ENCODE measurements around the gene USP9X.
"Not testable (repeated sequence)": the region's sequence is repeated elsewhere in the genome, so short reads cannot be mapped to it uniquely, and the experiment has no call there.

USP9X gene

DNA sequence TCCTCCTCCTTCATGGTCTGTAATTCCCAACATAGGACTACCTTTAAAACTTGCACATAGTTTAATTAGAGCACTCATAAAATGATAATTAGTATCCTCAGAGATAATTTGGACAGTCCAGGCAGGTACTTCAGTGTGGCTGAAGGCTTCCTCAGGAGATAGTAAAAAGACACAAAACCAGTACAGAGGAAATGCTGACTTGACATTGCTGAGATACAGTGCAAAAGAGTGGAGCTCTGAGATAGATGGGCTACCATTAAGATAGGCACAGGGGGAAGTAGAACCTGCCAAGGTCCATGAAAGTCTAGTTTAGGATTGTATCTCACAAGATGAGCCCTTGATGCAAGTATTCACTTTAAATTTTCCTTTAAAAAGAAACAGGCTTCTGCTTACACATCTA, 91.0 kb downstream of the USP9X start:
- TF ChIP-seq POLR2AphosphoS5 (IDR thresholded peaks at IDR 0.05; ENCODE audit: low read depth, low read length) (no peak), TAF1 (IDR thresholded peaks at IDR 0.05; ENCODE audit: borderline replicate concordance, low read depth, low read length) (no peak), POLR2A (IDR thresholded peaks at IDR 0.05; ENCODE audit: low read depth, low read length) (no peak)

GRCh38 chrX:41177297-41177696, 92.1 kb downstream of the USP9X start:
- FAIRE-seq, result peak; percentile 80
- no peak for TF ChIP-seq POLR2AphosphoS5 (IDR thresholded peaks at IDR 0.05; ENCODE audit: low read depth, low read length)
- no peak for TF ChIP-seq TAF1 (IDR thresholded peaks at IDR 0.05; ENCODE audit: borderline replicate concordance, low read depth, low read length)
- TF ChIP-seq POLR2A (IDR thresholded peaks at IDR 0.05; ENCODE audit: low read depth, low read length), result no peak
- no peak for DNase-seq (ENCODE audit: insufficient read length)

More for the DNA sequence above, 91.0 kb downstream of the USP9X start:
- FAIRE-seq, result no peak
- DNase-seq (ENCODE audit: insufficient read length), result no peak

DNA sequence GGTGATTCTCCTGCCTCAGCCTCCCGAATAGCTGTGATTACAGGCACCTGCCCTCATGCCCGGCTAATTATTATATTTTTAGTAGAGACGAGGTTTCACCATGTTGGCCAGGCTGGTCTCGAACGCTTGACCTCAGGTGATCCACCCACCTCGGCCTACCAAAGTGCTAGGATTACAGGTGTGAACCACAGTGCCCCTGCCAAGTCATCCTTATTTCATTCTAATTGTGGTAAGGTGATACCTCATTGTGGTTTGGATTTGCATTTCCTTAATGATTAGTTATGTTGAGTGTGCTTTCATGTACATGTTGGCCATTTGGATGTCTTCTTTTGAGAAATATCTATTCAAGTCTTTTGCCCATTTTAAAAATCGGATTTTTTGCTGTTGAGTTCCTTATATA, 93.0 kb downstream of the USP9X start:
- DNase-seq (ENCODE audit: insufficient read length), result no peak
- no peak for TF ChIP-seq POLR2A (IDR thresholded peaks at IDR 0.05; ENCODE audit: low read depth, low read length)
- no peak for TF ChIP-seq POLR2AphosphoS5 (IDR thresholded peaks at IDR 0.05; ENCODE audit: low read depth, low read length)
- TF ChIP-seq TAF1 (IDR thresholded peaks at IDR 0.05; ENCODE audit: borderline replicate concordance, low read depth, low read length), result no peak
- no peak for FAIRE-seq

GRCh38 chrX:41180194-41180908, 95.1 kb downstream of the USP9X start:
- DNase-seq (ENCODE audit: insufficient read length) (peak; percentile 16), FAIRE-seq (peak; percentile 95)

GRCh38 chrX:41184312-41184711, 99.1 kb downstream of the USP9X start:
- DNase-seq (ENCODE audit: insufficient read length) (no peak), FAIRE-seq (peak; percentile 94)
- no peak for TF ChIP-seq POLR2AphosphoS5 (IDR thresholded peaks at IDR 0.05; ENCODE audit: low read depth, low read length)

More at GRCh38 chrX:41180194-41180908, 95.1 kb downstream of the USP9X start:
- no peak for TF ChIP-seq TAF1 (IDR thresholded peaks at IDR 0.05; ENCODE audit: borderline replicate concordance, low read depth, low read length)
- no peak for TF ChIP-seq POLR2AphosphoS5 (IDR thresholded peaks at IDR 0.05; ENCODE audit: low read depth, low read length)
- TF ChIP-seq POLR2A (IDR thresholded peaks at IDR 0.05; ENCODE audit: low read depth, low read length), result no peak

DNA sequence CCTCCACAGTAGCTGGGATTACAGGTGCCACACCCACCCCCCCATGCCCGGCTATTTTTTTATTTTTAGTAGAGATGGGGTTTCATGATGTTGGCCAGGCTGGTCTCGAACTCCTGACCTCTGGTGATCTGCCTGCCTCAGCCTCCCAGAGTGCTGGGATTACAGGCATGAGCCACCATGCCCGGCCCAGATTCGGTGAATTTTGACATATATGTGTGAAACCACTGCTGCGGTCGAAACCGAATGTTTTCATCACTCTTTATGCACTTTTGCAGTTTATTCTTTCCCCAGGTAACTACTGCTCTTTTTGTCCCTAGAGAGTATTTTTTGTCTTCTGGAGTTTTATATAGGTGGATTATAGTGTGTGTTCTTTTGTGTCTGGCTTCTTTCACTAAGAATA, 101.7 kb downstream of the USP9X start:
- DNase-seq (ENCODE audit: insufficient read length); FAIRE-seq: not testable (repeated sequence)

DNA sequence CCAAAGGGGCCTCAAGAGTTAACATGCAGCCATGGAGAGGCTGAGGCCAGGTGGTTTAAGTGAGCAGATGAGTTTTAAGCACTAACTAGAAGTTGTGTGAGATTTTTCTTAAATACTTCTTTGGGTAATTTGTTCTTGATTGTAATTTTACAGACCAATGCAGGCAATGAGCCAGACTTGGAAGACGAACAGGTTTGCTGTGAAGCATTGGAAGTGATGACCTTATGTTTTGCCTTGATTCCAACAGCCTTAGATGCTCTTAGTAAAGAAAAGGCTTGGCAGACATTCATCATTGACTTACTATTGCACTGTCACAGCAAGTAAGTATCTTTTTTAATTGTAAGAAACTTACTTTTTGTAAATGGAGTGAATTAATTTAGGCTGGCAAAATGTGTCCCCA, 103.9 kb downstream of the USP9X start:
- DNase-seq (ENCODE audit: insufficient read length) (no peak), FAIRE-seq (no peak)
- no peak for TF ChIP-seq POLR2A (IDR thresholded peaks at IDR 0.05; ENCODE audit: low read depth, low read length)
- no peak for TF ChIP-seq POLR2AphosphoS5 (IDR thresholded peaks at IDR 0.05; ENCODE audit: low read depth, low read length)
- no peak for TF ChIP-seq TAF1 (IDR thresholded peaks at IDR 0.05; ENCODE audit: borderline replicate concordance, low read depth, low read length)

DNA sequence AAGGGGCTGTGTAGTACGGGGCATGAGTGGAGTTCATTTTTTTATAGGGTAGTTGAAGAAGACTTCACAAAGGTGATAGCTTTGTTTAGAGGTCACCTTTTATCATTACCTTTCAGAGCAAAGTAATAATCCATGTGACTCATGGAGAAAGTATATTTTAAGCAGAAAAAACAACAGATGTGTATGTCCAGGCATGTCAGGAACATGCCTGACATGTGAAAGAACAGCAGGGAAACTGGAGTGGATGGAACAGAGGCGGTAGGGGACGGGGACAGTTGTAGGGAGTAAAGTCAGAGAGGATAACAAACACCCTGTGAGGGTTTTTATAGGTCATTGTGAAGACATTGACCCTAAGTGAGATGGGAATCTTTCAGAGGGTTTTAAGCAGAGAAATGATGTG, 107.6 kb downstream of the USP9X start:
- DNase-seq (ENCODE audit: insufficient read length) (no peak), FAIRE-seq (peak; percentile 53)
- TF ChIP-seq POLR2AphosphoS5 (IDR thresholded peaks at IDR 0.05; ENCODE audit: low read depth, low read length), result no peak
- no peak for TF ChIP-seq TAF1 (IDR thresholded peaks at IDR 0.05; ENCODE audit: borderline replicate concordance, low read depth, low read length)
- TF ChIP-seq POLR2A (IDR thresholded peaks at IDR 0.05; ENCODE audit: low read depth, low read length), result no peak

- no peak for FAIRE-seq
- TF ChIP-seq POLR2AphosphoS5 (IDR thresholded peaks at IDR 0.05; ENCODE audit: low read depth, low read length), result no peak
- TF ChIP-seq TAF1 (IDR thresholded peaks at IDR 0.05; ENCODE audit: borderline replicate concordance, low read depth, low read length), result no peak
- TF ChIP-seq POLR2A (IDR thresholded peaks at IDR 0.05; ENCODE audit: low read depth, low read length), result no peak
- DNase-seq (ENCODE audit: insufficient read length), result no peak
Observed at GRCh38 chrX:41198410-41198809, 113.2 kb downstream of the USP9X start.

- TF ChIP-seq POLR2AphosphoS5 (IDR thresholded peaks at IDR 0.05; ENCODE audit: low read depth, low read length), result no peak
- no peak for FAIRE-seq
- DNase-seq (ENCODE audit: insufficient read length), result no peak
Observed at GRCh38 chrX:41200785-41201184, 115.5 kb downstream of the USP9X start.

- FAIRE-seq (no peak), DNase-seq (ENCODE audit: insufficient read length) (no peak)
- no peak for TF ChIP-seq POLR2AphosphoS5 (IDR thresholded peaks at IDR 0.05; ENCODE audit: low read depth, low read length)
- TF ChIP-seq TAF1 (IDR thresholded peaks at IDR 0.05; ENCODE audit: borderline replicate concordance, low read depth, low read length), result no peak
- TF ChIP-seq POLR2A (IDR thresholded peaks at IDR 0.05; ENCODE audit: low read depth, low read length), result no peak
Observed at GRCh38 chrX:41209853-41210252, 124.6 kb downstream of the USP9X start.

GRCh38 chrX:41224605-41225004, 139.4 kb downstream of the USP9X start:
- DNase-seq (ENCODE audit: insufficient read length) (no peak), FAIRE-seq (no peak)
- TF ChIP-seq POLR2AphosphoS5 (IDR thresholded peaks at IDR 0.05; ENCODE audit: low read depth, low read length) (no peak), TAF1 (IDR thresholded peaks at IDR 0.05; ENCODE audit: borderline replicate concordance, low read depth, low read length) (no peak), POLR2A (IDR thresholded peaks at IDR 0.05; ENCODE audit: low read depth, low read length) (no peak)

- no peak for TF ChIP-seq POLR2A (IDR thresholded peaks at IDR 0.05; ENCODE audit: low read depth, low read length)
- TF ChIP-seq TAF1 (IDR thresholded peaks at IDR 0.05; ENCODE audit: borderline replicate concordance, low read depth, low read length), result no peak
- TF ChIP-seq POLR2AphosphoS5 (IDR thresholded peaks at IDR 0.05; ENCODE audit: low read depth, low read length), result no peak
- no peak for FAIRE-seq
- no peak for DNase-seq (ENCODE audit: insufficient read length)
Observed at GRCh38 chrX:41233988-41234387, 148.7 kb downstream of the USP9X start.

GRCh38 chrX:41234471-41234870, 149.2 kb downstream of the USP9X start:
- peak; percentile 65 for FAIRE-seq
- DNase-seq (ENCODE audit: insufficient read length), result not testable (repeated sequence)

Measured in GM12892 (cell line).